Lung microvascular endothelial cell (primary cell): ENCODE results near the gene GATAD2B. TPM values are rescaled to one million over a fixed set of nuclear protein-coding genes. Genes with fewer than 3 reads are reported as not detected.
A peak's percentile ranks its signal among the peaks of the same experiment; 100 is the strongest.

Experiments used
- DNase-seq, 2 donors: peaks; one replicate each; pipeline versions ENCODE4 v3.0.0 to v3.0.0-alpha.2; 2010; ENCODE audit warnings: low read depth in 2 of 2
- total RNA-seq: library from RNA; depleted of rRNA; stranded (reverse); fragments of >200 nt; gene quantifications from 2 replicates; pipeline ENCODE4 v1.2.1, GENCODE V29; 2014

The GATAD2B gene
- total RNA-seq, 1 donor from 2014 or later: 4.2 TPM

GRCh38 chr1:153763365-153764225, 159.2 kb downstream of the GATAD2B start:
- peak; percentile 71 to 89 for DNase-seq

- no peak for DNase-seq
Observed at GRCh38 chr1:153760440-153760839, 162.3 kb downstream of the GATAD2B start.

Other genes starting within 250 kb of the GATAD2B start
- gene NPR1, start 244.3 kb downstream of the GATAD2B start, total RNA-seq: 5.9 and 17.3 TPM in 2 replicates
- gene INTS3, start 194.9 kb downstream of the GATAD2B start, total RNA-seq: 12.2 and 20.6 TPM in 2 replicates
- gene SLC27A3, start 147.6 kb downstream of the GATAD2B start, total RNA-seq: 16.3 and 35.3 TPM in 2 replicates
- 5.7 and 12.3 TPM in 2 replicates for gene DENND4B, start 23.7 kb upstream of the GATAD2B start, total RNA-seq
- 2.0 and 4.6 TPM in 2 replicates for gene CRTC2, start 35.6 kb upstream of the GATAD2B start, total RNA-seq
- gene SLC39A1, start 40.6 kb upstream of the GATAD2B start, total RNA-seq: 80.0 and 117 TPM in 2 replicates
- gene CREB3L4, start 44.9 kb upstream of the GATAD2B start, total RNA-seq: 5.0 and 5.7 TPM in 2 replicates
- 85.2 and 118 TPM in 2 replicates for gene JTB, start 54.7 kb upstream of the GATAD2B start, total RNA-seq
- gene RAB13, start 63.4 kb upstream of the GATAD2B start, total RNA-seq: 36.8 and 45.2 TPM in 2 replicates
- 1,667 and 3,062 TPM in 2 replicates for gene RPS27, start 67.8 kb upstream of the GATAD2B start, total RNA-seq
- under 0.01 and 0.20 TPM in 2 replicates for gene NUP210L, start 232.1 kb upstream of the GATAD2B start, total RNA-seq